Hepatocyte (in vitro differentiated cells): ENCODE data around the gene WNT7A.

Source experiments
- EZH2 ChIP-seq: fragments of 200-600 bp; sonication (generic); IDR thresholded peaks from 2 replicates; pipeline ENCODE4 v1.6.1; 2016; ENCODE audit warnings: antibody characterized with exemption, mild to moderate bottlenecking, borderline replicate concordance
- EZH2phosphoT487 ChIP-seq: fragments of 200-600 bp; sonication (generic); IDR thresholded peaks from one replicate; pipeline ENCODE4 v1.6.1; 2018; ENCODE audit warnings: antibody characterized with exemption, mild to moderate bottlenecking, low read depth, moderate library complexity; ENCODE audit not compliant: unreplicated experiment, severe bottlenecking
- TF ChIP-seq, protein P1 (sequence below): fragments of 200-600 bp; sonication (generic); IDR thresholded peaks from 2 replicates; pipeline ENCODE4 v1.5.1; 2016; ENCODE audit warnings: antibody characterized with exemption, mild to moderate bottlenecking; ENCODE audit not compliant: poor library complexity

DNA sequence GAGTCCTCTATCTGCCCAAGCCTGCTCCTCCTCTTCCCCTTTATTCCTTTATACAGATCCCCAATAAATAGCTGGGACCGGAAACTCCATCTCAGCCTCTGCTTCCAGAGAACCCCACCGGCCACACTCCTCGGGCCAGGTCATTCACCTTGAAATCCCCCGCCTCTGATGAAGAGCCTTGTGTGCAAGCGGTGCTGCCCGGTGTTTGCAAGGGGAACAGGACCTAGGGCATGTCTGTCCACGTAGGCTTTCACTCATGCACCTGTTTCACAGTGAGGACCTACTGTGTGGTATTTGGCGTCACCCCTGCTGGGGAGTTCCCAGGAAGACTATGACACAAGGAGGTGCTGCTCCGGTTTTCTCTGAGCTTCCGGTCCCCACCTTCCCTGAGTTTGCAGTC is 54.0 kb downstream of the WNT7A start:
- TF ChIP-seq, protein P1, sequence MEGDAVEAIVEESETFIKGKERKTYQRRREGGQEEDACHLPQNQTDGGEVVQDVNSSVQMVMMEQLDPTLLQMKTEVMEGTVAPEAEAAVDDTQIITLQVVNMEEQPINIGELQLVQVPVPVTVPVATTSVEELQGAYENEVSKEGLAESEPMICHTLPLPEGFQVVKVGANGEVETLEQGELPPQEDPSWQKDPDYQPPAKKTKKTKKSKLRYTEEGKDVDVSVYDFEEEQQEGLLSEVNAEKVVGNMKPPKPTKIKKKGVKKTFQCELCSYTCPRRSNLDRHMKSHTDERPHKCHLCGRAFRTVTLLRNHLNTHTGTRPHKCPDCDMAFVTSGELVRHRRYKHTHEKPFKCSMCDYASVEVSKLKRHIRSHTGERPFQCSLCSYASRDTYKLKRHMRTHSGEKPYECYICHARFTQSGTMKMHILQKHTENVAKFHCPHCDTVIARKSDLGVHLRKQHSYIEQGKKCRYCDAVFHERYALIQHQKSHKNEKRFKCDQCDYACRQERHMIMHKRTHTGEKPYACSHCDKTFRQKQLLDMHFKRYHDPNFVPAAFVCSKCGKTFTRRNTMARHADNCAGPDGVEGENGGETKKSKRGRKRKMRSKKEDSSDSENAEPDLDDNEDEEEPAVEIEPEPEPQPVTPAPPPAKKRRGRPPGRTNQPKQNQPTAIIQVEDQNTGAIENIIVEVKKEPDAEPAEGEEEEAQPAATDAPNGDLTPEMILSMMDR: no peak
- no peak for TF ChIP-seq EZH2
- TF ChIP-seq EZH2phosphoT487: no peak
